HG02943 (cell line): ENCODE data around the gene C2orf42.
"Not testable (repeated sequence)": the region's sequence is repeated elsewhere in the genome, so short reads cannot be mapped to it uniquely, and the experiment has no call there.

Experiments
- ATAC-seq: cut with Tn5 transposase; IDR thresholded peaks from one replicate; pipeline ENCODE4 v1.9.1; 2021; ENCODE audit warnings: mild to moderate bottlenecking, low read depth, moderate library complexity; ENCODE audit not compliant: unreplicated experiment

C2orf42 gene

DNA sequence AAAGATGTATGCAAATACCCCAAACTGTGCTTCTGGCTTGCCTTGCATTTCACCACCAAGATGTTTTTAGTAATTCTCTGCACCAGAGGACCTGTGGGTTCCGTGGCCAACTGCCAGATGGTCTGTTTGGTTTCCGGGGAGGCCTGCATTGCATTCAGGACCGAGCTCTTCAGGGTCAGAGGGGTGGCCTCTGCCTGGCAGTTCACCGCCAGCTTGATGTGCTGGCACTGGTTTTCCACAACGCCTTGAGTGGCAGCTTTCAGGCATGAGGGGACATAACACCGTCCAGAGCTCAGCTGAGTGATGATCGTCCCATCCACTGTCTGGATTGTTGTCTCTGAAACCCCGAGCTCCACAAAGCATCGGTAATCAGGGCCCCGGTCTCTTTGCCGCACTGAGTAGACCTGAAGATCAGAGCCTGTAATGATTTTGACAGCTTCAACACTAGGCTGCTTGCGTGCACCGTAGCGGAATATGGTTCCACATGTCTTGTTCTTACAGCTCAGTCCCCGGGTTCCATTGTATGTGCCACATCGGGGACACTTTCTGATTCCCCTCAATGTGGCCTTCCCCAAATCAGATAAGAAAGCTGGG is 9.4 kb downstream of the C2orf42 start:
- ATAC-seq: no peak

DNA sequence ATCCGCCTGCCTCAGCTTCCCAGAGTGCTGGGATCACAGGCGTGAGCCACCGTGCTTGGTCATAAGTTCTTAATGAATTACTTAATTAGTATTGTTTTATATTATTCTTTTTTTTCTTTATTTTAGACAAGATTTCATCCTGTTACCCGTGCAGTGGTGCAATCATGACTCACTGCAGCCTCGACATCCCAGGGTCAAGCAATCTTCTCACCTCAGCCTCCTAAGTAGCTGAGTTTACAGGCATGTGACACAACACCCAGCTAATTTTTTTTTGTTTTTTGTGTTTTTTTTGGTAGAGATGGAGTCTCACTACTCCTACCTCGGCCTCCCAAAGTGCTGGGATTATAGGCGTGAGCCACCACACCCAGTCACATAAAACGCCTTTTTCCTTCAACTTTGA is 17.3 kb downstream of the C2orf42 start:
- ATAC-seq: no peak

DNA sequence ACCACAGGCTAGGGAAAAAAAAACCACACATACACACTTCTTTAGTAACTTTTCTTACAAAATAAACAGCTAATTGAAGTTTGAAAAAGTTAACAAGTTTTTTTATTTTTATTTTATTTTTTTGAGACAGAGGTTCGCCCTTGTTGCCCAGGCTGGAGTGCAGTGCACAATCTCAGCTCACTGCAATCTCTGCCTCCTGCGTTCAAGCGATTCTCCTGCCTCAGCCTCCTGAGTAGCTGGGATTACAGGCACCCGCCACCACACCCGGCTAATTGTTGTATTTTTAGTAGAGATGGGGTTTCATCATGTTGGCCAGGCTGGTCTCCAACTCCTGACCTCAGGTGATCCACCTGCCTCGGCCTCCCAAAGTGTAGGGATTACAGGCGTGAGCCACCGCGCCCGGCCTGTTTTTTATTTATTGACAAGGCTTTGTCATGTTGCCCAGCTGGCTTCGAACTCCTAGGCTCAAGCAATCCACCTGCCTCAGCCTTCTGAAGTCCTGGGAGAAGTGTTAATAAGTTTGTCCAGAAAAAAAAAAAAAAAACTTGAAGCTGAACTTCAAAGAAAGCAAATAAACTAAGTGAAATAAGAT is 21.1 kb downstream of the C2orf42 start:
- ATAC-seq: not testable (repeated sequence)

DNA sequence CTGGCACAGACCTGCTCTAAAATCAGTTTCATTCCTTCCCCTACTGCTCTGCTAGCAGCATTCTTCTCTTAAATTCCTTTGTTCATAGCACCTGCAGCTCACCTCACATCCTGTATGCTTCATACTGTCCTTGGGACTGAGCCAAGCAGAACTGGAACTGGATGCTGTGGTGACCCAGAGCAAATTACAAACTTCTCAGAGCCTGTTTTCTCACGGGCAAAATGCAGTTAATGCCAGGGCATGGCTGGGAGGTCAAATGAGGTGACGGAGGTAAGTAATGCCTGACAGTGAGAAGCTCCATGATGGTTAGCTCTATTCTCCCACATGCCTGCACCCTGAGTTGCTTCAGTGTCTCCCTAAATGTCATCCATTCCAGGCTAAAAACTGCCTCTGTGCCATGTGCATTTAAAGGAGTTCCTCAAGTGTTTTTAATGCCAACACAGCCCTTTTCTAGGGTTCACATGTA is 29.7 kb downstream of the C2orf42 start:
- peak; percentile 61 for ATAC-seq

DNA sequence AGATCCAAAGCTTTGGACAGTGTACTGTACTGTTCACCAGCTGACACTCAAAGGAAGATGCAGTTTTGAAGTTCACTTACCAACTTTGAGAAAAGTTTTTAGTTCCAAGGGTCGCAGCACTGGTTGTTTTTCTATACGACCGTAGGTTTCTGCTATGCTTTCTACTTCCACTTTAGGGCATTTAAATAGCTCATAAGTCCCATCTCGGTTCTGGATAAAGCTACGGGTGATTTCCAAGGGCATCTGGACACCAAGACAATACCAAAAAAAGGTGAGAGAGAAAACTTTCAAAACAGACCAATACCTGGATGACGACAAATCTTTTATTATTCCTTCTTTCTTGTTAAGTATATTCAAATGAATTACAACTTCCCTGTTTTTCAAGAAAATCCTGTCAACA is 30.3 kb downstream of the C2orf42 start:
- no peak for ATAC-seq

DNA sequence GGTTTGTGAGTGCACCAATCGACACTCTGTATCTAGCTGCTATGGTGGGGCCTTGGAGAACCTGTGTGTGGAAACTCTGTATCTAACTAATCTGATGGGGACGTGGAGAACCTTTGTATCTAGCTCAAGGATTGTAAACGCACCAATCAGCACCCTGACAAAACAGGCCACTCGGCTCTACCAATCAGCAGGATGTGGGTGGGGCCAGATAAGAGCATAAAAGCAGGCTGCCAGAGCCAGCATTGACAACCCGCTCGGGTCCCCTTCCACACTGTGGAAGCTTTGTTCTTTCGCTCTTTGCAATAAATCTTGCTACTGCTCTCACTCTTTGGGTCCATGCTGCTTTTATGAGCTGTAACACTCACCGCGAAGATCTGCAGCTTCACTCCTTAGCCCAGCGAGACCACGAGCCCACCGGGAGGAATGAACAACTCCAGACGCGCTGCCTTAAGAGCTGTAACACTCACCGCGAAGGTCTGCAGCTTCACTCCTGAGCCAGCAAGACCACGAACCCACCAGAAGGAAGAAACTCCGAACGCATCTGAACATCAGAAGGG is 41.6 kb downstream of the C2orf42 start:
- ATAC-seq: not testable (repeated sequence)

DNA sequence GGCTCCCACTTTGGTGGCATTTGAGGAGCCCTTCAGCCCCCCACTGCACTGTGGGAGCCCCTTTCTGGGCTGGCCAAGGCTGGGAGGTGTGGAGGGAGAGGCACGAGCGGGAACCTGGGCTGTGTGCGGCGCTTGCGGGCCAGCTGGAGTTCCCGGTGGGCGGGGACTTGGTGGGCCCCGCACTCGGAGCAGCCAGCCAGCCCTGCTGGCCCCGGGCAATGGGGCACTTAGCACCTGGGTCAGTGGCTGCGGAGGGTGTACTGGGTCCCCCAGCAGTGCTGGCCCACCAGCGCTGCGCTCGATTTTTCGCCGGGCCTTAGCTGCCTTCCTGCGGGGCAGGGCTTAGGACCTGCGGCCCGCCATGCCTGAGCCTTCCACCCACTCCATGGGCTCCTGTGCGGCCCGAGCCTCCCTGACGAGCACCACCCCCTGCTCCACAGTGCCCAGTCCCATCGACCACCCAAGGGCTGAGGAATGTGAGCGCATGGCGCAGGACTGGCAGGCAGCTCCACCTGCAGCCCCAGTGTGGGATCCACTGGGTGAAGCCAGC is 42.5 kb downstream of the C2orf42 start:
- ATAC-seq: not testable (repeated sequence)

DNA sequence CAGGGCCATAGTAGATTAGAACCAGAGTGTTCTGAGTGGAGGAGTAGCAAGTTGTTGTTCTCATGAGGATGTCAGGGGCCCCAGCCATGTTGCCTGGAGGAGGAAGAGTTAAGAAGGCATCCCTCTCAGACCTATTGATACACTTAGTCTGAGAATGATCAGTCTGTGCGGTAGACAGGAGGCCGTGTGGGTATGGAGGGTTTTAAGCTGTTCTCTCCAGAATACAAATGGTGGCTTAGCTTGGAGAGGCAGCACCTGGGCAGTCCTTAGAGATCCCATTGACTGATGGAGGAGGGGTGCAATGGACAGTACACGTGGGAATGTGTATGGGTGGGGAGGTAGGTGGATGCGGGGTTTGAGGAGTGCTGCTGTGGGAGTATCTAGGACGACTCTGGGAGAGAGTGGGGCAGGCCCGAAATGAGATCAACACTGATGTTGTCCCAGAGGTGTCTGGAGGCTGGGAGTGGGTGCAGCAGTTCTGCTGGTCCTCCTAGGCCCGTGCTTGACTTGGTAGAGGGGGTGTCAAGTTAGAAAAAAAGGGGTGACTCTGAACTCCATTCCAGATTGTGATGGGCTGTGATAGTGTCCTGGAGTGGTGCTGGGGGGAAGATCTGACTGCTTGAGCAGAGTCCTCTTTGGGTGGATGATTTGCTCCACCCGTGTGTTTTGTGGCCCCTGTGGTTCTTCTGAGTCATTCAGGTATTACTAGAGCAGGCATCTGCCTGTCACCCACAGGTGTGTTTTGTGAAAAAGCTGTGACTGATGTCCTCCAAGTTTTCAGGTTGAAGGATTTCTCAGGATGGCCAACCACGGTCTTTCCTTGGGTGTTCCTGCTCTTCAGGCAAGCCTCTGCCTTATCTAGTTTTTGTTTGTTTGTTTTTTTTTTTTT is 44.7 kb downstream of the C2orf42 start:
- ATAC-seq: no peak

DNA sequence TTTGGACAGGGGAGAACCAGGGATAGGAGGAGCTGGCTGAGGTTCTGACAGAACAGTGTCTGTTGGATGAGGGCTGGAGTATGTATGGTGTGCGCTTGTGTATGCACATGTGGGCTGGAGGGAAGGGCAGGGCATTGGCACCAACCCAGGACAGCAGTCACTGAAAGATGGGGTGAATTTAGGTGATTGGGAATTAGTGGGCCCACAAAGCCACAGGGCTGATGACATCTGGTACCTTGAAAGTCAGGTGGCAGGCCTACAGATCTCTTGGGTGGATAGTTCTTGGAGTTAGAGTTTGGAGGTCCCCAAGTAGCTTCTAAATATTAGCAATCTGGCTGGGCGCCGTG is 45.7 kb downstream of the C2orf42 start:
- ATAC-seq: no peak

DNA sequence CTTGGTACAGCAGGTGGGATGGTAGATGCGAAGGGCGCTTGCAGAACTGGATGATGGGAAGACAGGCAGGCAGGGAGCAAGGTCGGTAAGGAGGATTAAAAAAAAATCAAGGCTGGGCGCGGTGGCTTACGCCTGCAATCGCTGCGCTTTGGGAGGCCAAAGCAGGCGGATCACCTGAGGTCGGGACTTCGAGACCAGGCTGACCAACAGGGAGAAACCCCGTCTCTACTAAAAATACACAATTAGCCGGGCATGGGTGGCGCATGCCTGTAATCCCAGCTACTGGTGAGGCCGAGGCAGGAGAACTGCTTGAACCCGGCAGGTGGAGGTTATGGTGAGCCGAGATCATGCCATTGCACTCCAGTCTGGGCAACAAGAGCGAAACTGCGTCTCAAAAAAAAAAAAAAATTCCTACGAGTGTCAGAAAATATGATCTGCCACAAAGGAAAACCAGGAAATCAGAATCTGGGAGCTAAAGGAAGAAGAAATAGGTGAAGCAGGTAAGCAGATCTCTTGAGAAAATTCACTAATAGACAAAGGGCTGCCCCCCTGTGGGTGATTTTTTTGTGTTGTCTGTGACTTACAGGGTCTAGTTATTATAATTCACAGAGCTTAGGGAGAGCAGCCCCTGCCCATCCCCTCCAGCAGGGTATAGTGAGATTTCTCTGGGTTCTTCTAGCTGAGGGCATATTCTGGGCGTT is 46.2 kb downstream of the C2orf42 start:
- ATAC-seq: no peak

DNA sequence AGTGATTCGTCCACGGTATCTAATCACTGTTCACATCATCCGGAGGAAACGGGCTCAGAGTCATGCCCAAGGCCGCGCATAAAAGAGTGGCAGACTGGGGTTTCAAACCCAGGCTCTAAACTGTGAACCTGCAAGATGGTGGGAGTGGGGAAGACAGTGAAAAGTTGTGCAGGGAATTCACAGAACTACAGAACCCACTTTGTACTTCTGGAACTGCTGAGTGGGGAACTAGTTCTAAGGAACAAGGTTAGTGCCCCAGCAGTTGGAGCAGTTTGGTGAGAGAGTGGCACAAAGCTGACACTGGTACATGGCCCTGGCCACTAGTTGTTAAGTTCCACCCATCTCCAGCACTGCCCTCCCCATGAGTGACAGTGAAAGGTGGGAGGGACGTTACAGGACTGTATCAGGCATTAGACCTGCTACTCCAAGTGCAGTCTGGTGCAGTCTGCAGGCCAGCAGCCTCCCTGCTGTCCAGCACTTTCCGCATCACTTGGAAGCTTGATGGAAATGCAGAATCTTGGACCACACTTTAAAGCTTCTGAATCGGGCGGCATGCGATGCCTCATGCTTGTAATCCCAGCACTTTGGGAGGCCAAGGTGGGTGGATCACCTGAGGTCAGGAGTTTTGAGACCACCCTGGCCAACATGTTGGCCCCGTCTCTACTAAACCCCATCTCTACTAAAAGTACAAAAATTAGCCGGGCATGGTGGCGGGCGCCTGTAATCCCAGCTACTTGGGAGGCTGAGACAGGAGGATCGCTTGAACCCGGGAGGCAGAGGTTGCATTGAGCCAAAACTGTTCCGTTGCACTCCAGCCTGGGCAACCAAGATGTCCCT is 47.3 kb downstream of the C2orf42 start:
- ATAC-seq: no peak

DNA sequence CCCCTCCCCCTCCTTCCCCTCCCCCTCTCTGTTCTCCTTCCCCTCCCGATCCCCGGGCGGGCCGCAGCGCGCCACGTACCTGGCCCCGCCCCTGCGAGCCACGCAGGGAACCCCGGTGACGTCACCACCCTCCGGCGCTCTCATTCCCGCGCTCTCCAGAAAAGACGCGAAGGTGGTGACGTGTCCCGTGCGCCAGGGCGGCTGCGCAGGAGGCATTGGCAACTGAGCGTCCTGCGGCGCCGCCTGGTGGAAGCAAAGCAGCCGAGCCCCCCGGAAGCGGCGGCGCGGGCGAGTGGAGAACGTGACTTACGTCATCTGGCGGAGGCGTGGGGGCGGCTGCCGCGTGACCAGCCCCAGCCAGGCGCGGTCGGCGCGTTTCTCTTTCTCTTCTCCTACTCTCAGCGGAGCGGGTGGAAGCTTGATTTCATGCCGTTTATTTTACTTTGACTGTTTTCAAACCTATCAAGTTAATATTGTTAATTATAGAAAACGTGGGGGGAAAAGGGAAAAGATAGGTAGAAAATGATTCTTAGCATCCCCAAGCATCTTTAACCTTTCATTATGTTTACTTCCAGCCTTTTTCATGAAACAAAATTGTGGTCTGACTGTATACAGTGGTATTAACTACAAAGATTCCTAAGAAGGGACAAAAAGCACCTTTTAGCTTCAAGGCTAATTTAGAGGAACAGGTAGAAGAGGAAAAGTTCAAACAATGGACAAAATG is 48.1 kb downstream of the C2orf42 start:
- ATAC-seq: peak; percentile 72

DNA sequence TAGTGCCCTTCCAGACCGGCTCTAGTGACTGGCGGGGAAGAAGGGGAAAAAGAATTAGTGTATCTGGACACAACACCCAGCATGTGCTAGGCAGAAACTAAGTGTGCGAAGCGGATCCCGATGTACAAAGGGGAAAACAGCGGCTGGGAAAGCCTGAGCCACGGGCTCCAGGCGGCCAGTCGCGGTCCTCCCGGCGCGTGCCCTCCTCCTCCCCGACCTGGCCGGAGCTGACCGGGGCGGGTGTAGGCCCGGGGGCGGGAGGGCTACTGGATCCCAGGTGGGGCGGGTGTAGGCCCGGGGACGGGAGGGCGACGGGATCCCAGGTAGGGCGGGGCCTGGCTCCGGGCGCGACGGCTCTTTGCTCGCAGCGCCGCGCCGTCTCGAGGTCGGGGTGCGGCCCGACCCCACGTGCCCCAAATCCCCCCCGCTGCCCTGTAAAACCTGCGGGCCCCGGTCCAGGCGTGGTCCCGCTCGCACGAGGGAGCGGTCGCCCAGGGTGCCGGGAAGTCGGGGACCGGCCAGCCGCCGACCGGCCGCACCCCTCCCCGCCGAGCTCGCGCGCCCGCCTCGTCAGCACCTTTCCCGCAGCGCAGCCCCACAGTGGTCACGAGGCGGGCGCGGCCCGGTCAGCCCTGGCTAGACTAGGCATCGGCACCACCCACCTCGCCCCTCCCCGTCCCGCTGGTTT is 48.8 kb downstream of the C2orf42 start:
- ATAC-seq: peak; percentile 39

DNA sequence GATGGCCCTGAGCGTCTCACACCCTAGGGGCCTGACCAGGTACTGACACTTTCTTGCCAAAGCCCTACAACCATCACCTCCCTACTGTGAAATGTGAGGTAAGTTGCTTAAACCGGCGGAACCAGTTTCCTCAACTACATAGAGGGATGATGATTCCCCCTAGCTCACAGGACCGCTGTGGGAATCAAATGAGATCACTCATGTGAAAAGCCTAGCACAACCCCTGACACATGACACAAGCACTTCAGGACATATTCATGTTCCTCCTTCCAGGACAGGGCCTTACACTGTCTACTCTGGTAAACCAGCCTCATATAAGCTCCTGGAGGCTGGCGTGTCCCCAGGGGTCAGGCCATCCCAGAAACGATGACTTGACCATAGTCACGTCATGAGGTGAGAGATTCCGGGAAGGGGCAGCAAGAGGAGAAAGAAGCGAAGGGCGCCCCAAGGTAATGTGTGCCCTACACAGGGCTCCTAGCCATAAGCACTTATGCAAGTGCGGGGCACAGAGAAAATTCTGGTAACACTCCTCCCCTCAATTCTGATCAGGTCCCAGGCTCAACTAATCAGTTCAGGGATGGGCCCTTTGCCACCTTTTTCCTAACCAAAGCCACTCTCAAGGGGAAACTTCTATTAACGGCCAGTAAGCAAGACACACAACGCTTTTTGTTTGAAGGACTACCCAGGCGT is 49.5 kb downstream of the C2orf42 start:
- peak; percentile 28 for ATAC-seq

DNA sequence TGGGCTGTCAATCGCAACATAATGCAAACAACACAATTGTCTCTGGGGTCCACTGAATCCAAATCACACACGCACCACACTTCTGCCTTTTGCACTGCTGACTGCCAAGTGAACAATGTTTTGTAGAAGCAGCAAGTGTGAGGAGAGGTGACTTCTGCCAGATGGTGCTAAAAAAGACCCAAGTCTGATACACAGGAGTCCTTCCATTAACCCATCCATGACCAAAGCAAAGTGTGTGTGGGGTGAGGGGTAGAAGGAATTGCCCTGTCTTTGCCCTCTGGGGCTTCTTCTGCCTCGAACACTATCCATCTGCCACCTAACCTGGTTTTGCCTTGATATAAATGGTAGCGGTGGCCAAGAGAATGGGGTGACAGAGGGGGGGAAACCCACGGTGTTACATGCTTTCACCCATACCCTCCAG is 50.0 kb downstream of the C2orf42 start:
- no peak for ATAC-seq

DNA sequence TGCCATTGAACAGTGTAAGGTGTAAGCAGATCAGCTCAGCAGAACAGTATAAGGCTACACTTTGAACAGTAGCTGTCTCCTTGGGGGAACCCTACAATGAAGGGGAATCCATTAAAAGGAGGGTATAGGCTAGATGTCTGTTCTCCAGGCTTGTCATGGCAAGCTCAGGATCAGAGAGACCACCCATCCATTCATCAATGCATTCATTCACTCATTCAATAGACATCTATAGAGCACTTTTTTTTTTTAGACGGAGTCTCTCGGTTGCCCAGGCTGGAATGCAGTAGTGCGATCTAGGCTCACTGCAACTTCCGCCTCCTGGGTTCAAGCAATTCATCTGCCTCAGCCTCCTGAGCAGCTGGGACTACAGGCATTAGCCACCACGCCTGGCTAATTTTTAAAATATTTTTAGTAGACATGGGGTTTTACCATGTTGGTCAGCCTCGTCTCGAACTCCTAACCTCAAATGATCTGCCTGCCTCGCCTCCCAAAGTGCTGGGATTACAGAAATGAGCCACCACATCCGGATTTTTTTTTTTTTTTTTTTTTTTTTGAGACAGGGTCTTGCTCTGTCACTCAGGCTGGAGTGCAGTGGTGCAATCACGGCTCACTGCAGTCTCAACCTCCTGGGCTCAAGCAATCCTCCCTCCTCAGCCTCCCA is 56.4 kb downstream of the C2orf42 start:
- not testable (repeated sequence) for ATAC-seq
